ENCODE results near the gene SYT1.

Gene SYT1

DNA sequence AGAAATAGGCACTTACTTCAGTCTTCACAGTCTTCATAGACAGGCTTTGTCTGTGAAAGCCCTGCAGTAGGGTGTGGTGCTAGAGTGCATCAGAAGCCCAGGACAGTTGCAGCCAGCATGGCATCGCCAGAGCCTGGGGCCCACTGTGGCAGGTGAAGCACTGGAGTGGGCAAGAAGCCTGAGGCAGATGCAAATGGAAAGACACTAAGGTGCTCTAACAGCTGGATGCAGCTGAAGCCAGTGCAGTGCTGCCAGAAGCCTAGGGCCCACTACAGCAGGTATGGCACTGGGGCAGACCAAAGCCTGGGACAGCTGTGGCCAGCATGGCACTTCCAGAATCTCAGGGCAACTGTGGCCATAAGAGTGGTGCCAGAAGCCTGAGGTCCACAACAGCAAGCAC is 358.6 kb downstream of the SYT1 start:
- POLR2A ChIA-PET = no interaction called here
- DNase-seq (ENCODE audit: extremely low spot score) = no peak

DNA sequence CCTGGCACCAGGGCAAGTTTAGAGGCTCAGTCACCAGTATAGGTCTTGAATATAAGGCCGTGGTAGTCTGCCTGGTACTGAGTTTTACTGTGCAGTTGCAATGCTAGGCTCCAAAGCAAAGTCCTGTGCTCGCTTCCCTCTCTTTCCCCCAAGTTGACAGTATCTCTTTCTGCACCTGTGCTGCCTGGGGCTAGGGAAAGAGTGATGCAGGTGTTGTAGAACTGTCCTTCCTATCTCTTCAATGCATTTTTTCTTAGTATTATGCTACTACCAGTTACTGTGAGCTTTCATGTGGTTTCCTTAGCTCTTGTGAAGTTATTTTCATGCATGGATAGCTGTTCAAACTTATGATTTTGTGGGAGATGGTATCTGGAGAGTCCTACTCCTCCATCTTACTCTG is 359.2 kb downstream of the SYT1 start:
- POLR2A ChIA-PET = no interaction called here
- CTCF ChIA-PET = interaction anchor here (1.7 kb wide), 1 partner anchor 9 kb away, joined by 6 read pairs; no protein-coding TSS in a partner anchor
- DNase-seq (ENCODE audit: extremely low spot score) = no peak
- TF ChIP-seq, protein P1, sequence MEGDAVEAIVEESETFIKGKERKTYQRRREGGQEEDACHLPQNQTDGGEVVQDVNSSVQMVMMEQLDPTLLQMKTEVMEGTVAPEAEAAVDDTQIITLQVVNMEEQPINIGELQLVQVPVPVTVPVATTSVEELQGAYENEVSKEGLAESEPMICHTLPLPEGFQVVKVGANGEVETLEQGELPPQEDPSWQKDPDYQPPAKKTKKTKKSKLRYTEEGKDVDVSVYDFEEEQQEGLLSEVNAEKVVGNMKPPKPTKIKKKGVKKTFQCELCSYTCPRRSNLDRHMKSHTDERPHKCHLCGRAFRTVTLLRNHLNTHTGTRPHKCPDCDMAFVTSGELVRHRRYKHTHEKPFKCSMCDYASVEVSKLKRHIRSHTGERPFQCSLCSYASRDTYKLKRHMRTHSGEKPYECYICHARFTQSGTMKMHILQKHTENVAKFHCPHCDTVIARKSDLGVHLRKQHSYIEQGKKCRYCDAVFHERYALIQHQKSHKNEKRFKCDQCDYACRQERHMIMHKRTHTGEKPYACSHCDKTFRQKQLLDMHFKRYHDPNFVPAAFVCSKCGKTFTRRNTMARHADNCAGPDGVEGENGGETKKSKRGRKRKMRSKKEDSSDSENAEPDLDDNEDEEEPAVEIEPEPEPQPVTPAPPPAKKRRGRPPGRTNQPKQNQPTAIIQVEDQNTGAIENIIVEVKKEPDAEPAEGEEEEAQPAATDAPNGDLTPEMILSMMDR (IDR thresholded peaks at IDR 0.05; ENCODE audit: control extremely low read depth, extremely low read depth, low read depth, missing control alignments) = no peak

More for the DNA sequence above, 358.6 kb downstream of the SYT1 start:
- TF ChIP-seq, protein P1 (IDR thresholded peaks at IDR 0.05; ENCODE audit: control extremely low read depth, extremely low read depth, low read depth, missing control alignments) = no peak
- CTCF ChIA-PET = interaction anchor here (1.7 kb wide), 1 partner anchor 9 kb away, joined by 6 read pairs; no protein-coding TSS in a partner anchor

DNA sequence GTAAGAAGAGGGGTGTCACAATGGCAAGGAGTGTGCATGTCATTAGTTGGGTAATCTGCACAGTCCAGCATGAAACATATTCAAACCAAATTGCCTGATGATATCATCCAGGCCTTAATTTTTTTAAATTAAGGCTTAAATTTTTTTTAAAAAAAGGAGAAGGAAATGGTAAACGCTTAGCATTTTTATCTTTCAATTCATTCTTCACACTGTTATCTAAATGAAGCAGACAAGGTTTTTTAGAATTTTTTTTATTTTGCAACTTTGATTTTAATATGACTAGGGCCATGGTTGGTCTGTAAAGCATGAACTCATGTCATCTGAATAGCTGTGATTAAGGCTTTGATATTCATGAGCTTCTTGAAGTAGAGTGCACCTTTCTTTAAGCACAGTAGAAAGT is 362.5 kb downstream of the SYT1 start:
- ChIA-PET POLR2A (no interaction called here), CTCF (interaction anchor here (1.0 to 1.2 kb wide), 2 partner anchors 9 to 13 kb away, joined by 3 to 4 read pairs; no protein-coding TSS in a partner anchor)
- no peak for DNase-seq (ENCODE audit: extremely low spot score)
- TF ChIP-seq, protein P1 (IDR thresholded peaks at IDR 0.05; ENCODE audit: control extremely low read depth, extremely low read depth, low read depth, missing control alignments) = no peak

GRCh38 chr12:79227646-79228045 is 363.1 kb downstream of the SYT1 start:
- ChIA-PET POLR2A (no interaction called here), CTCF (interaction anchor here (1.0 to 1.2 kb wide), 2 partner anchors 8 to 14 kb away, joined by 3 to 4 read pairs; no protein-coding TSS in a partner anchor)
- TF ChIP-seq, protein P1 (IDR thresholded peaks at IDR 0.05; ENCODE audit: control extremely low read depth, extremely low read depth, low read depth, missing control alignments) = no peak
- DNase-seq (ENCODE audit: extremely low spot score) = no peak

DNA sequence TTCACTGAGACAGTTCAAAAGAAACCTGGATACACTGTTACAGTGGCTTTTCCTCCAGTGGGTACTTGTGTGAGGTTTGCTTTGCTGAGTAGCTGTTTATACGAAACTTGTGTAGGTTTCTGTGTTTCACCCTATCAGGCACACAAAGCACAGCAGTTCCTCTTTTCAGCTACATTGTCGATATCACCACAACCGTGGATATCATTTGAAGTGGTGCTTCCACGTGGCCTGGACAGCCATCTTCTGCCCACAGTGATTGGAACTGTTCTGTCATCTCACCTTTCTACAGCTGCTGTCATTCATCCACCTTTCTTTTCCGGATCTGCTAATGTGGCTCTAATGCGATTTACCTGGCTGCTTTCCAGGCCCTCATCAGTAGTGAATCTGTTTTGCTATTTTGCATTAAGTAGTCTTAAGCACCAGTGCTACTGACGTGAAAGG is 368.8 kb downstream of the SYT1 start:
- POLR2A ChIA-PET = no interaction called here
- DNase-seq (ENCODE audit: extremely low spot score) = peak; percentile 15
- CTCF ChIA-PET = interaction anchor here (1.3 kb wide), 1 partner anchor 11 kb away, joined by 4 read pairs; no protein-coding TSS in a partner anchor
- TF ChIP-seq, protein P1 (IDR thresholded peaks at IDR 0.05; ENCODE audit: control extremely low read depth, extremely low read depth, low read depth, missing control alignments) = no peak

DNA sequence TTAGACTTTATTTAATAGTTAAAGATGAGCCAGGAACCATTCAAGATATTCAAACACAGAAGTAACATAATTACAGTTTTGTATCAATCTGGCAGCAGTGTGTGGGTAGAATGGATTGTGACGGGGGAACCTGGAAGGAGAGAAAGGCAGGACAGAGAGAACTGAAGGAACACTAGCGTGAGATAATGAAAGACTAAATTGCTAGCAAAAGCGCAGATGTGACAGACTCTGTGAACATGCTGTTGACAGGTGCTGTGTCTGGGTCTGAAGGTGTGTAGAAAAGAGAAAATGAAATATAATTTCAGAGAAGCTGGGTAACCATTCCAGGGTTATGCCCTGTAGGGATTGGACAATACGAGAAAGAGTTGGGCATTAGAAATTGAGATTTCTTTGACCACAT is 372.3 kb downstream of the SYT1 start:
- DNase-seq (ENCODE audit: extremely low spot score) = no peak
- TF ChIP-seq, protein P1 (IDR thresholded peaks at IDR 0.05; ENCODE audit: control extremely low read depth, extremely low read depth, low read depth, missing control alignments) = no peak
- ChIA-PET CTCF (interaction anchor here (1.8 kb wide), 1 partner anchor 22 kb away, joined by 4 read pairs; no protein-coding TSS in a partner anchor), POLR2A (no interaction called here)
